ENCODE data around the gene RTL1. TPM values are rescaled to one million over a fixed set of nuclear protein-coding genes. Genes with fewer than 3 reads are reported as not detected.
A peak's percentile ranks its signal among the peaks of the same experiment; 100 is the strongest.

RTL1 gene
- total and polyA plus RNA-seq, 8 donors: not detected

GRCh38 chr14:100858838-100859220, 44.7 kb downstream of the RTL1 start:
- no peak overlapping the region for H3K27ac ChIP-seq
- no peaks in the 10 kb centered on the region for H3K4me1 ChIP-seq
- intact Hi-C loops (cut with DNase I; ENCODE audit: low total_unique reads): no loop called here
- 38 to 71% (median 49%) methylated on average over 8 of the region's 8 CpGs for WGBS, 5 donors
- no peak for DNase-seq
- H3K27me3 ChIP-seq: peaks cover 0 to 41% (median 0%) of the 10 kb centered on the region in 3 donors
- no peak overlapping the region for H3K4me3 ChIP-seq
- no peaks in the 10 kb centered on the region for H3K36me3 ChIP-seq
- TF ChIP-seq POLR2A (IDR thresholded peaks at IDR 0.05): no peak
- TF ChIP-seq EP300 (IDR thresholded peaks at IDR 0.05): no peak
- TF ChIP-seq POLR2AphosphoS5 (IDR thresholded peaks at IDR 0.05): no peak
- no peak for TF ChIP-seq CTCF (IDR thresholded peaks at IDR 0.05)
- H3K9me3 ChIP-seq: no peaks in the 10 kb centered on the region

- TF ChIP-seq EP300 (IDR thresholded peaks at IDR 0.05): no peak
- TF ChIP-seq POLR2AphosphoS5 (IDR thresholded peaks at IDR 0.05): no peak
- no peak for TF ChIP-seq CTCF (IDR thresholded peaks at IDR 0.05)
- TF ChIP-seq POLR2A (IDR thresholded peaks at IDR 0.05): no peak
- 59 to 70% (median 65%) methylated on average over 12 to 17 of the region's 17 CpGs for WGBS, 5 donors
- no peak for DNase-seq
- Histone ChIP-seq H3K4me1 (no peaks in the 10 kb centered on the region), H3K9me3 (no peaks in the 10 kb centered on the region), H3K36me3 (no peaks in the 10 kb centered on the region), H3K27ac (no peak overlapping the region), H3K27me3 (peaks cover 0 to 41% (median 0%) of the 10 kb centered on the region in 3 donors), H3K4me3 (no peak overlapping the region)
- intact Hi-C loops (cut with DNase I; ENCODE audit: low total_unique reads): no loop called here
Measured at GRCh38 chr14:100857923-100858837, 45.3 kb downstream of the RTL1 start.

GRCh38 chr14:100857233-100857922, 46.1 kb downstream of the RTL1 start:
- H3K4me1 ChIP-seq: no peaks in the 10 kb centered on the region
- DNase-seq: peak in 1 of 2 donors; percentile 67
- no peak for TF ChIP-seq POLR2AphosphoS5 (IDR thresholded peaks at IDR 0.05)
- TF ChIP-seq EP300 (IDR thresholded peaks at IDR 0.05): no peak
- TF ChIP-seq POLR2A (IDR thresholded peaks at IDR 0.05): no peak
- no peak for TF ChIP-seq CTCF (IDR thresholded peaks at IDR 0.05)
- H3K27ac ChIP-seq: no peak overlapping the region
- no peaks in the 10 kb centered on the region for H3K36me3 ChIP-seq
- H3K27me3 ChIP-seq: peaks cover 0 to 41% (median 0%) of the 10 kb centered on the region in 3 donors
- 43 to 58% (median 49%) methylated on average over 14 of the region's 14 CpGs for WGBS, 5 donors
- intact Hi-C loops (cut with DNase I; ENCODE audit: low total_unique reads): no loop called here
- no peaks in the 10 kb centered on the region for H3K9me3 ChIP-seq
- H3K4me3 ChIP-seq: no peak overlapping the region

GRCh38 chr14:100856056-100856950, 47.2 kb downstream of the RTL1 start:
- no peak for DNase-seq
- intact Hi-C loops (cut with DNase I; ENCODE audit: low total_unique reads): no loop called here

More at GRCh38 chr14:100856056-100856950, 47.2 kb downstream of the RTL1 start:
- H3K27me3 ChIP-seq: peaks cover 0 to 36% (median 0%) of the 10 kb centered on the region in 3 donors
- H3K27ac ChIP-seq: no peak overlapping the region
- no peaks in the 10 kb centered on the region for H3K9me3 ChIP-seq
- H3K36me3 ChIP-seq: no peaks in the 10 kb centered on the region
- no peak for TF ChIP-seq CTCF (IDR thresholded peaks at IDR 0.05)
- TF ChIP-seq POLR2A (IDR thresholded peaks at IDR 0.05): no peak
- no peak for TF ChIP-seq EP300 (IDR thresholded peaks at IDR 0.05)
- TF ChIP-seq POLR2AphosphoS5 (IDR thresholded peaks at IDR 0.05): no peak
- no peak overlapping the region for H3K4me3 ChIP-seq
- 74 to 83% (median 81%) methylated on average over 17 to 20 of the region's 20 CpGs for WGBS, 5 donors
- no peaks in the 10 kb centered on the region for H3K4me1 ChIP-seq

All from stomach (tissue), 9 donors.